HG02623 (cell line): Measurements from ENCODE around the gene TNFRSF8.

ENCODE experiments used
- ATAC-seq: cut with Tn5 transposase; IDR thresholded peaks from one replicate; pipeline ENCODE4 v1.9.1; 2021; ENCODE audit warnings: moderate library complexity; ENCODE audit not compliant: unreplicated experiment

TNFRSF8 gene

DNA sequence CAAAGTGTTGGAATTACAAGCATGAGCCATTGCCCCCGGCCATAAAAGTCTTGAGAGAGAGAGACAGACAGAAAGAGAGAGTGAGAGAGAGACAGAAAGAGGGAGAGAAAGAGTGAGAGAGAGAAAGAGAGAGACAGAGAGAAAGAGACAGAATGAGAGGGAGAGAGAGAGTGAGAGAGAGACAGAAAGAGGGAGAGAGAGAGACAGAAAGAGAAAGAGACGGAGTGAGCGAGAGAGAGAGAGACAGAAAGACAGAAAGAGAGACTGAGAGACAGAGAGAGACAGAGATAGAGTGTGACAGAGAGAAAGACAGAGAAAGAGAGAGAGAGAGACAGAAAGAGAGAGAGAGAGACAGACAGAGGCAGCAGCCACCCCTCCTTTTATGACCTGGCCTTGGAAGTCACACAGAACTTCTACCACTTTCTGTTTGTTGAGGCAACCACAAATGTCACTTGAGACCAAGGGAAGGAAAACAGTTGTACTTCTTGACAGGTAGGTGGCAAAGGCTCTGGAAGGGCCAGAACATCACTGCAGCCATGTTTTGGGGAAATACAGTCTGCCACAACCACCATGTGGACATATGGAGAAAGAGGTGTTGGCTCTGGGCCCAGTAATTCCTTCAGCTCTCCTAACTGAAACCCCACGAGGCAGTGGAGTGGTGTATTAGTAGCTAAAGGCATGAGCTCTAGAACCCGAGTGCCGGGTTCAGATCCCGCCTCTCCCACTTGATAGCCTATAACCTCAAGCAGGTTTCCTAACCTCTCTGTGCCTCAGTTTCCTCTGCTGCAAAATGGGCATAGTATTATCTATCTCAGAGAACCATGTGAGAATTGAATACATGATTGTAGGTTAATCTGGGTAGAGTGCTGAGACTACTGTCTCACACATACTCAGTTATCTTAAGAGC is 50.6 kb downstream of the TNFRSF8 start:
- ATAC-seq = no peak

- no peak for ATAC-seq
Measured at GRCh38 chr1:12114340-12114683, 51.2 kb downstream of the TNFRSF8 start.

- ATAC-seq = no peak
Measured at GRCh38 chr1:12114916-12115315, 51.8 kb downstream of the TNFRSF8 start.

DNA sequence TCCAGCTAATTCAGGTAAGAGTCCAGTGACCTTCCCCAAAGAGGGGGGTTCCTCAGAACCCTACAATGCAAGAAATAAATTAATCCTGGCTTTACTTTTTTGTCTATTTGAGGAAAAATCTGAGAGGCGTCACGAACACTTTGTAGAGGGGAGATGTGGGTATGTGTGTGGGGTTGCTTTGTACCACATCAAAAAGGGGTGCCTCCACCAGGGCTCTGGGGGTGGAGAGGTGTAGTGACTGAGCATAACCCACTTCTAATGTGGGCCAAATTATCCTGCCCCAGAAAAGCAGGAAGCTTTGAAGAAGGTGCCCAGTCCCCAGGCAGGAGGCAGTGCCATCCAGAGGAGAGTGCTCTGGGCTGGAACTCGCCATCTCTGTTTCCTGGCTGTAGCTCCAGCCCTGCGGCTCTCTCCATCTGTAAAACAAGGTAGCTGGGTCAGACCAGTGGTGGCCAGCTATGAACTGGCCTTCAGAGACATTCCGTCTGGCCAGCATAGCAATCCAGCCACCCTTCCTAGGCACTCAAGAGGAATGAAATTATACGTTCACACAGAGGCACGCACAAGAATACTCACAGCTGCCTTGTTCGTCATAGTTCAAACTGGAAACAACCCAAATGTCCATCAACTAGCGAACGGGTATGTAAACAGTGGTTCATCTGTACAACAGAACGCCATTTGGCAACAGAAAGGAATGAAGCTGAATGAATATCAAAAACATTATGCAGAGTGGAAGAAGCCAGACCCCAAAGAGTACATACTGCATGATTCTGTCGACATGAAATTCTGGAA is 58.3 kb downstream of the TNFRSF8 start:
- ATAC-seq = no peak

GRCh38 chr1:12123172-12123571 is 60.1 kb downstream of the TNFRSF8 start:
- ATAC-seq = no peak

GRCh38 chr1:12124693-12125421 is 61.8 kb downstream of the TNFRSF8 start:
- ATAC-seq = no peak

DNA sequence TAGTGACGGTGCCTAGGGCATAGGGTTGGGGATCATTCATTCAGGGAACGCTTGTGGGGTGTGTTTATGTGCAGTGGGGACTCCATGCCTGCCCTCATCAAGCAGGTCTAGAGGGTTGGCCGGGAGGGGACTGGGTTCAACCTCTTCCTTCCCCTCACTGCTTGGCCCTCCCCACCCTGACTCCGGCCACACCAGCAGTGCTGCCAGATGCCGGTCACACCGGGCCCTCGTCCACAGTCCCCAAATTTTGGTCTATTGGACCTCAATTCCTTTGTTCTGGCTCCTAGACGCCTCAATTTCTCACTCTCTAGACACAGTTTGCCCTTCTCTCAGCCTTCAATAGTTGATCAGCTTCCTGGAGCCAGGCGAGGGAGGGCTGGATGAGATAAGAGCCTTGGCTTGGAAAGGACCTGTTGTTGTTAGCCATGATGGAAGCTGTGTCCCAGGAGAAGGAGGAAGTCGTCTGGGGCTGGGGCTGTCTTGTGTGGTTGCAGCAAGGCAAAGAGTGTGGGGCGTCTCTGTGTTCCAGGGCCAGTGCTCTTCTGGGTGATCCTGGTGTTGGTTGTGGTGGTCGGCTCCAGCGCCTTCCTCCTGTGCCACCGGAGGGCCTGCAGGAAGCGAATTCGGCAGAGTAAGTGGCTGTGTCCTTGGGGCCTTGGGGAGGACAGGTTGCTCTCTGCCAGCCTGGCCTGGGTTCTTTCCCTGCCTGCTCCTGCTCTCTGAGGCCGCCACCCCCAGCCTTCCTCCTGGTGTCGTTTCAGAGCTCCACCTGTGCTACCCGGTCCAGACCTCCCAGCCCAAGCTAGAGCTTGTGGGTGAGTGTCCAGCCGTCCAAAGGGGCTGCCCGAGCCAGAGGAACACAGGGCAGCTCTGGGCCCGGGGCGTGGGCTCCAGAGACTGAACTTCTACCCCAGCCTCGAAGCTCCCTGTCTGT is 62.6 kb downstream of the TNFRSF8 start:
- no peak for ATAC-seq

GRCh38 chr1:12126781-12127180 is 63.7 kb downstream of the TNFRSF8 start:
- no peak for ATAC-seq

DNA sequence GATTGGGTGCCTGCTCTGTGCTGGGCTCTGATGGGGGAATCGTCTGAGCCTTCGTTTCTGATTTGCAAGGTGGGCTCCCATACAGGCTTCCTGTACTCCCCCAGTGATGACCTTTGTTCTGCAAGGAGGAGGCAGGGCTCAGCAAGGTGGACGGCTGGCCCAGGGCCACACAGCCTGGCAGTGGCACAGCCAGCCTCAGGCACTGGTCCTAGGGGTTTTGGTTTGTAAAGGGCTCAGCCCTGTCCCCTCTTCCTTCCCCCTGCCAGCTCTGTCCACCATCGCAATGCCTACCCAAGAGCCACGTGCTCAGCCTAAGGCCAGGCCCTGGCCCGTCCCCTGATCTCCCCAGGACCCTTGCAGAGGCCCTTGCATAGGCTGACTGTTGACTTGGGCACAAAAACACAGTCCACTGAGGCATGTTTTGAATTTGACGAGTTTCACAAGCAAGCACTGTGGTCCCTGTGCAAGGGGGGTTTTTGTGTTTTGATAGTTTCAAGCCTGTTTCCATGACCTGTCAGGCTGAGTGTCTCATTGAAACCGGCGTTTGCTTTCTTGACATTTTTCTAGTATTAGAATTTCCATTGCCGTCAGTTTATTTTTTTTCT is 64.2 kb downstream of the TNFRSF8 start:
- no peak for ATAC-seq

- ATAC-seq = no peak
Measured at GRCh38 chr1:12128120-12128519, 65.0 kb downstream of the TNFRSF8 start.

DNA sequence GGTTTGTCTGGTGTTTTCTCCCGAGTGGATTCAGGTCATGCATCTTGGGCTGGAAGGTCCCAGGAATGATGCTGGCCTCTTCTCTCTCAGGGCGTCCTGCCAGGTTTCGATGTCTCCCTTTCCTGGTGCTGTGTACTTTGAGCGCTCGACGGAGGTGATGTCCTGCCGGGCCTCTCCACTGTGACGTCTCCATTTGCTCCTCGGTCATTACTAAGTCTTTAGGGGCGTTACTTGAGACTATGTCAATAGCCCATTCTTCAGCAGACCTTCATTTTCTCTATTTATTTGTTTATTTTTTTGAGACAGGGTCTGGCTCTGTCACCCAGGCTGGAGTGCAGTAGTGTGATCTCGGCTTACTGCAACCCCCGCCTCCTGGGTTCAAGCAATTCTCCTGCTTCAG is 66.5 kb downstream of the TNFRSF8 start:
- no peak for ATAC-seq

GRCh38 chr1:12130466-12131130 is 67.5 kb downstream of the TNFRSF8 start:
- ATAC-seq = no peak

GRCh38 chr1:12132078-12132477 is 69.0 kb downstream of the TNFRSF8 start:
- no peak for ATAC-seq

DNA sequence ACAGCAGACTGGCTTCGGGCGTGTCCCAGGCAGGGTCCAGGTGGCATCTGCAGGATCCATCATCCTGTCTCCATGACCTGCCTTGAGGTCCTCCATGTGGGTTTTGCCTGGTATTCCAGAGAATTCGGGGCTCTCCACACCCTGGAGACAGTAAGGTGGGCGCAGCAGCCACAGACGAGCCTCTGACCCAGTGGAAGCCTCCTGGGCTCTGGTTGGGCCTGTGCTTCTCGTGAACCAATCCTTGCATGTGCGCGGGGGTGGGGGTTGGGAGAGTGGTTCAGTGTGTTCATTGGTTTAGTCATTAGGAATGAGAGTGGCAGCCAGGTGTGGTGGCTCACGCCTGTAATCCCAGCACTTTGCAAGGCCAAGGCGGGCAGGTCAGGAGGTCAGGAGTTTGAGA is 71.6 kb downstream of the TNFRSF8 start:
- no peak for ATAC-seq

- ATAC-seq = no peak
Measured at GRCh38 chr1:12135612-12136011, 72.5 kb downstream of the TNFRSF8 start.

- ATAC-seq = no peak
Measured at GRCh38 chr1:12136916-12137610, 74.0 kb downstream of the TNFRSF8 start.

DNA sequence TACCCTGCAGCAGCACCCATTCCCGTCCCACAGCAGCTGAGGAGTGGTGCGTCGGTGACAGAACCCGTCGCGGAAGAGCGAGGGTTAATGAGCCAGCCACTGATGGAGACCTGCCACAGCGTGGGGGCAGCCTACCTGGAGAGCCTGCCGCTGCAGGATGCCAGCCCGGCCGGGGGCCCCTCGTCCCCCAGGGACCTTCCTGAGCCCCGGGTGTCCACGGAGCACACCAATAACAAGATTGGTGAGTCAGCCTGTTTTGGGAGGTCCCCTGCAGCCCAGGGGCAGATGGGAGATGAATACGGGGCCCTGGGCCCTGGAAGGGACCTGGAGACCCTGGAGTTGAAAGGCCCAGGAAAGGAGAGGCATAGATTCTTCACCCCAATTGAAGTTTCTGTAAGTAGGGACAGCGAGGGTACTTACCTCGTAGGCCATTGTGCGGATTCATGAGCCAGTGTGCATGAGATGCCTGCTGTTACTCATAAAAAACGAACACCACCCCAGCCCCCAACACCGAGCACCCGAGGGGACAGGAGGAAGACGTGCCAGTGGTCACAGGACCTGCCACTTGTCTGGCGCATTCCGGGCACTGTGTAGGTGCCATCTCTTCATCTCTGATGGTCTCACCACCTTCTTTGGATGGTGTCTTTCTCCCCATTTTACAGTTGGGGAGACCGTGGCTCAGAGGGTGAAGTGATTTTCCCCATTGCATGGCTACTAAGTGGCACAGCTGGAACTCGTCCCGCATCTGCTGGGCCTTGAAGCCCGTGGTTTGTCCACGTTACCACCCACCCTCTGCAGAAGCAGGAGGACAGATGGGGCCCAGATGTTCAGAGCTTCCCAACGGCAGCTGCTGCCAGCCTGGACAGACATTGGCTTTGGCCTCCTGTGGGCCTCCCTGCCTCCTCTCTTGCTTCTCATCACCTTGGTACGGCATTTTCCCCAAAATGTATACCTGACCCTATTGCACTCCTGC is 75.4 kb downstream of the TNFRSF8 start:
- no peak for ATAC-seq

DNA sequence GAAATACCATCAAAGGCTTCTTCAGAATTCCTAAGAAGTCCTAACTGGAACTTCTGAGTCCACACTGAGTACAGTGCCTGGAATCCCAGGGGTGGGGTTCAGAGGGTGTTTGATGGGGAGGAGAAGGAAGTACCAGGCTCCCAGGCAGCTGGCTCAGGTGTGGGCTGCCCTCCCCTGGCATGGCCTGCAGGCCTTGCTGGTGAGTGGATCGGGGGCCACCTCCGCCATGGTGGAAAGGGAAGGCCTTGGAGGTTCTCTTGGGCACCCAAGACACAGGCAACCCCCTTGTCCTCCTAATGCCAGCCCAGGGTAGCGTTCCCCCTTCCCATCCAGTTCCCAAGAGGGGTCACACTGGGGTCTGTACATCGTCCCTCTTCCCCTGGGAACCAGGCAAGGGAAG is 76.9 kb downstream of the TNFRSF8 start:
- ATAC-seq = no peak
